Spleen (tissue), 7 donors: ENCODE measurements around the gene ZNF484.
"Not testable (repeated sequence)": the region's sequence is repeated elsewhere in the genome, so short reads cannot be mapped to it uniquely, and the experiment has no call there.

Experiments used
- CTCF ChIP-seq, 11 experiments: fragments of 200-600 bp in 7 of 11; fragments of 450-650 bp in 4 of 11; sonication (generic) in 4 of 11; IDR thresholded peaks in 8 of 11; conservative IDR thresholded peaks in 3 of 11; 1 replicate in 7 of 11; 2 replicates in 4 of 11; pipeline versions ENCODE4 v1.4.0 to v1.8.0; 2016 to 2021; ENCODE audit warnings: antibody characterized with exemption in 11 of 11, inconsistent platforms in 4 of 11, mild to moderate bottlenecking in 1 of 11
- POLR2A ChIP-seq, 3 donors: fragments of 450-650 bp; IDR thresholded peaks; one replicate each; pipeline ENCODE4 v1.5.1; 2017; ENCODE audit warnings: antibody characterized with exemption in 3 of 3, mild to moderate bottlenecking in 1 of 3
- POLR2AphosphoS5 ChIP-seq, 3 donors: sonication (generic); formaldehyde crosslinking; IDR thresholded peaks; one replicate each; pipeline ENCODE4 v1.5.1; 2017; ENCODE audit warnings: antibody characterized with exemption in 3 of 3
- donor health status: DM: no; HTN: no; CAD: no; lungs with moderate emphysema.
- donor health status: DM: no; HTN: no; CAD: no.
- donor health status: DM: no; HTN: no; CAD: no.

- not testable (repeated sequence) for TF ChIP-seq CTCF (IDR thresholded peaks at IDR 0.05 in 8 of 11, conservative IDR thresholded peaks at IDR 0.05 in 3 of 11); POLR2A (IDR thresholded peaks at IDR 0.05); POLR2AphosphoS5 (IDR thresholded peaks at IDR 0.05)
Measured at GRCh38 chr9:92886846-92887610, 9.2 kb upstream of the ZNF484 start.
